Panc1 (cell line): ENCODE data around the gene RETREG3. TPM values are rescaled to one million over a fixed set of nuclear protein-coding genes. Genes with fewer than 3 reads are reported as not detected.
A peak's percentile ranks its signal among the peaks of the same experiment; 100 is the strongest.

Experiments used
- ATAC-seq: fragments of 200-7000 bp; cut with Tn5 transposase; 2 replicates; pipeline ENCODE4 v1.9.1; 2020; ENCODE audit warnings: mild to moderate bottlenecking, moderate library complexity
- Bru-seq: library from RNA; stranded (reverse); fragments of 400-500 nt; gene quantifications from one replicate; lab custom pipeline; 2021; lab: Mats Ljungman, UMichigan
- BruChase-seq, 2 experiments: library from RNA; stranded (reverse); fragments of 400-500 nt; gene quantifications; one replicate each; lab custom pipeline; 2021; lab: Mats Ljungman, UMichigan
- BruUV-seq: library from RNA; stranded (reverse); fragments of 400-500 nt; replicated peaks from 2 replicates; lab custom pipeline; 2021; lab: Mats Ljungman, UMichigan
- CTCF ChIA-PET: fragments of 300-600 bp; sonication (Branson Sonifier 250); formaldehyde crosslinking; loops from one replicate; lab custom pipeline; 2022; ENCODE audit warnings: antibody characterized with exemption; lab: Charles Lee
- POLR2A ChIA-PET: fragments of 300-600 bp; sonication (Branson Sonifier 250); formaldehyde crosslinking; loops from one replicate; lab custom pipeline; 2022; ENCODE audit warnings: antibody characterized with exemption; lab: Charles Lee
- DNase-seq: peaks from one replicate; pipeline ENCODE4 v3.0.0-alpha.2; 2010; ENCODE audit warnings: low read depth, low spot score
- H3K27ac ChIP-seq: 2 replicates; pipeline ENCODE4 v1.5.1; 2011; ENCODE audit warnings: mild to moderate bottlenecking, low read length, inconsistent platforms
- H3K27me3 ChIP-seq: fragments of 200-500 bp; sonication (Bioruptor generic); 2 replicates; pipeline ENCODE4 v1.6.0; 2014; ENCODE audit warnings: low read length, inconsistent platforms; ENCODE audit not compliant: control insufficient read depth, insufficient read depth
- H3K36me3 ChIP-seq: fragments of 200-500 bp; sonication (Bioruptor generic); 2 replicates; pipeline ENCODE4 v1.5.1; 2014; ENCODE audit warnings: inconsistent platforms, mild to moderate bottlenecking, low read length, moderate library complexity; ENCODE audit not compliant: control insufficient read depth, insufficient read depth
- H3K4me1 ChIP-seq: 2 replicates; pipeline ENCODE4 v1.5.1; 2011; ENCODE audit warnings: inconsistent platforms, mild to moderate bottlenecking, low read length, moderate library complexity; ENCODE audit not compliant: control insufficient read depth, insufficient read depth
- H3K4me3 ChIP-seq, 2 experiments: 2 replicates each; pipeline ENCODE4 v1.5.1; 2011 to 2012; ENCODE audit warnings: low read depth in 2 of 2, low read length in 2 of 2, mild to moderate bottlenecking in 2 of 2, inconsistent platforms in 1 of 2, moderate library complexity in 1 of 2
- H3K9me3 ChIP-seq: fragments of 200-500 bp; sonication (Bioruptor generic); 2 replicates; pipeline ENCODE4 v1.5.1; 2014; ENCODE audit warnings: low read depth, mild to moderate bottlenecking, inconsistent platforms, low read length, moderate library complexity; ENCODE audit not compliant: control insufficient read depth, insufficient read depth
- CTCF ChIP-seq: fragments of 450-650 bp; IDR thresholded peaks from 2 replicates; pipeline ENCODE4 v1.5.1; 2017; ENCODE audit warnings: mild to moderate bottlenecking
- POLR2AphosphoS5 ChIP-seq: IDR thresholded peaks from 2 replicates; pipeline ENCODE4 v1.6.1; 2012; ENCODE audit warnings: mild to moderate bottlenecking, low read depth, low read length, moderate library complexity
- REST ChIP-seq, 2 experiments: IDR thresholded peaks; 2 replicates each; pipeline ENCODE4 v1.6.1; 2011 to 2012; ENCODE audit warnings: low read depth in 2 of 2, control low read depth in 1 of 2, low read length in 1 of 2, mild to moderate bottlenecking in 1 of 2, moderate library complexity in 1 of 2; ENCODE audit not compliant: insufficient read depth in 1 of 2
- SIN3A ChIP-seq: IDR thresholded peaks from 2 replicates; pipeline ENCODE4 v1.6.1; 2012; ENCODE audit warnings: low read depth, mild to moderate bottlenecking, low read length, moderate library complexity, borderline replicate concordance; ENCODE audit not compliant: insufficient read depth
- TCF7L2 ChIP-seq: IDR thresholded peaks from 2 replicates; pipeline ENCODE4 v1.6.1; 2011; ENCODE audit warnings: mild to moderate bottlenecking, low read depth, low read length, inconsistent platforms
- in situ Hi-C: cut with HindIII; loops from 2 replicates; pipeline ENCODE4 v1.10.0; 2016; ENCODE audit warnings: low sequenced_read_pairs, low pct_unique_long_range_greater_than_20kb
- intact Hi-C: fragments of 100-400 bp; cut with micrococcal nuclease; formaldehyde crosslinking; loops from one replicate; pipeline ENCODE4 v1.10.0; 2022; ENCODE audit not compliant: unreplicated experiment
- long read RNA-seq: library from polyadenylated mRNA; unstranded; transcript quantifications from one replicate; pipeline ENCODE4 v2.0.0, GENCODE V29; 2021; ENCODE audit not compliant: unreplicated experiment
- polyA plus RNA-seq: library from polyadenylated mRNA; unstranded; fragments of >200 nt; gene quantifications from one replicate; pipeline ENCODE4 v1.2.1, GENCODE V29; 2012; ENCODE audit warnings: missing spikeins; ENCODE audit not compliant: insufficient read length
- total RNA-seq: library from RNA; stranded (reverse); gene quantifications from one replicate; pipeline ENCODE4 v1.2.1, GENCODE V29; 2021; ENCODE audit not compliant: unreplicated experiment

RETREG3 gene
- total RNA-seq (42.3 TPM), Bru-seq, nascent RNA (percentile 64 among the genes with signal in this experiment), BruChase-seq, experiment 1, labeled RNA remaining after a 2-hour chase (percentile 73 among the genes with signal in this experiment), BruChase-seq, experiment 2, labeled RNA remaining after a 6-hour chase (percentile 82 among the genes with signal in this experiment)
- polyA plus RNA-seq, result 20.3 TPM
- long read RNA-seq, transcript RETREG3-201 (9 exons, 3,759 nt), result major isoform, 22 of 51 reads
- long read RNA-seq, partial matches to known transcripts, result 5 of 51 reads
- long read RNA-seq, other reads (novel, unspliced or antisense), result 24 of 51 reads

- ChIA-PET CTCF (no interaction called here), POLR2A (interaction anchor here (0.5 kb wide), 1 partner anchor 702 kb away, joined by 4 read pairs; no protein-coding TSS in a partner anchor)
- peak; percentile 56; the same call in 1 of the 2 replicates for TF ChIP-seq SIN3A
- TF ChIP-seq POLR2AphosphoS5, result peak; percentile 83
- TF ChIP-seq CTCF, result no peak
- no peak for TF ChIP-seq REST (IDR thresholded peaks at IDR 0.05; ENCODE audit: insufficient read depth in 1 of 2, low read depth in 2 of 2, low read length in 1 of 2)
- TF ChIP-seq TCF7L2, result no peak
- BruUV-seq, result no TSS peak
- H3K9me3 ChIP-seq, result no peaks in the 10 kb centered on the region
- in situ Hi-C loops (no loop called here), intact Hi-C loops (no loop called here)
- H3K27ac ChIP-seq, result peak within 1 kb of the TSS; percentile 89
- H3K4me3 ChIP-seq, result peak within 1 kb of the TSS; percentile 92 to 97
- DNase-seq (peak; percentile 93), ATAC-seq (peak; percentile 96)
- peaks cover 11% of the 10 kb centered on the region for H3K4me1 ChIP-seq
- H3K27me3 ChIP-seq, result no peaks in the 10 kb centered on the region
- H3K36me3 ChIP-seq, result peaks cover 3% of the 10 kb centered on the region
These were observed at the start of gene RETREG3, which contains the start of gene TUBG1 for GRCh38 chr17:42609182-42609813. TSS of gene RETREG3 (minus strand) at chr17:42609374. CDS start at chr17:42609324, 50 bp downstream. TSS of gene TUBG1 (plus strand) at chr17:42609683. CDS start at chr17:42609738, 55 bp downstream.

- Histone ChIP-seq H3K27me3 (no peaks in the 10 kb centered on the region), H3K4me1 (peaks cover 9% of the 10 kb centered on the region), H3K4me3 (no peak overlapping the region), H3K27ac (no peak overlapping the region; the same call in 1 of the 2 replicates), H3K9me3 (no peaks in the 10 kb centered on the region), H3K36me3 (no peaks in the 10 kb centered on the region; the same call in 1 of the 2 replicates)
- intact Hi-C loops (no loop called here), in situ Hi-C loops (no loop called here)
- DNase-seq, result no peak
- CTCF ChIA-PET, result no interaction called here
- BruUV-seq, result no TSS peak
- no peak for TF ChIP-seq TCF7L2
- TF ChIP-seq REST (IDR thresholded peaks at IDR 0.05; ENCODE audit: insufficient read depth in 1 of 2, low read depth in 2 of 2, low read length in 1 of 2), result no peak
- no peak for TF ChIP-seq SIN3A
- no peak for TF ChIP-seq POLR2AphosphoS5
- TF ChIP-seq CTCF, result no peak
- no peak for ATAC-seq
- POLR2A ChIA-PET, result no interaction called here
These were observed 48.8 kb upstream of the RETREG3 start for GRCh38 chr17:42657824-42658588.
